Measurements from ENCODE around the gene CYB561D2.
A peak's percentile ranks its signal among the peaks of the same experiment; 100 is the strongest.
"Not testable (repeated sequence)": the region's sequence is repeated elsewhere in the genome, so short reads cannot be mapped to it uniquely, and the experiment has no call there.

The CYB561D2 gene, protein sequence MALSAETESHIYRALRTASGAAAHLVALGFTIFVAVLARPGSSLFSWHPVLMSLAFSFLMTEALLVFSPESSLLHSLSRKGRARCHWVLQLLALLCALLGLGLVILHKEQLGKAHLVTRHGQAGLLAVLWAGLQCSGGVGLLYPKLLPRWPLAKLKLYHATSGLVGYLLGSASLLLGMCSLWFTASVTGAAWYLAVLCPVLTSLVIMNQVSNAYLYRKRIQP

DNA sequence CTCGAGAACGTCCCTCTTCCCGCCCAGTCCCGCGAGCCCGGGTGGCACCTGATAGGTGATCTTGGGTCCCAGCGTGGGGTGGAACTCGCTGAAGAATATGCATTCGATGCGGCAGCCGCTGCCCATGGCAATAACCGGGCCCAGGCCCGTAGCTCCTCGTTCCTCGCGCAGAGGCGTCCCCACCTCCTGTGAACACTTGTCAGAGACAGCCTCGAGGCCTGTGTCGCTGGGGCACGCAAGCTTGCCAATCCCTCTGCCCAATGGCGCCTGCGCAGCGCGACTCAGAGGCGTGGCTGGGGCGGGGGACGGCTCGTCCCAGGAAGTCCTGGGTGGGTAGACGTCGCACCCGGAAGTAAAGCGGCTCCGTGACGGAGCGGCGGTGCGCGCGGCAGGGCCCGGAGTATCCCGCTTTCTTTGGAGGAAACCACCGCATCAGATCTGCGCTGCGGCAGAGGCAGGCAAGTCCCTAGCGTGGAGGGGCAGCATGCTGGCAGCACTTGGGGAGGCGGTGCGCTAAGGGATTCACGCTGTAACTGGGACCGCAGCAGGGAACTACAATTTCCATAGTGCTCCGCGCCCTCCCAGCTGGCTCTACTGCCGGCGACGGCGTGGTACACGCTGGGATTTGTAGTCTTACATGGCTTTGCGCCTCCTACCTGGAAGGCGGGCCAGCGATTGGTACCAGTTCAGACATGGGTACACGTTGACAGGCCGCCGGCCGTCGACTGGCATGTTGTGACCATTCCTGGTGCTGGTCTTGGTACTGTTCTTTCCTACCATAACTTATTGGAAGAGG lies at the start of gene CYB561D2, which contains the start of gene NPRL2:
CYB561D2 (plus strand) TSS at position 336 of the 796 bp plus-strand sequence. CDS start 572 bp downstream, outside the sequence.
NPRL2 (minus strand) TSS at position 249 of the 796 bp plus-strand sequence; CDS start at position 126, 123 bp downstream.
- DNase-seq (ENCODE audit: low spot score): peak; percentile 99
- Mint-ChIP-seq H3K4me1 (ENCODE audit: low read depth) (peaks cover 46% of the 10 kb centered on the region), H3K27ac (peak within 1 kb of the TSS; percentile 97), H3K9me3 (no peaks in the 10 kb centered on the region), H3K27me3 (ENCODE audit: low read depth) (no peaks in the 10 kb centered on the region), H3K36me3 (ENCODE audit: low read depth) (peaks cover 44% of the 10 kb centered on the region), H3K4me3 (peak within 1 kb of the TSS; percentile 93)

DNA sequence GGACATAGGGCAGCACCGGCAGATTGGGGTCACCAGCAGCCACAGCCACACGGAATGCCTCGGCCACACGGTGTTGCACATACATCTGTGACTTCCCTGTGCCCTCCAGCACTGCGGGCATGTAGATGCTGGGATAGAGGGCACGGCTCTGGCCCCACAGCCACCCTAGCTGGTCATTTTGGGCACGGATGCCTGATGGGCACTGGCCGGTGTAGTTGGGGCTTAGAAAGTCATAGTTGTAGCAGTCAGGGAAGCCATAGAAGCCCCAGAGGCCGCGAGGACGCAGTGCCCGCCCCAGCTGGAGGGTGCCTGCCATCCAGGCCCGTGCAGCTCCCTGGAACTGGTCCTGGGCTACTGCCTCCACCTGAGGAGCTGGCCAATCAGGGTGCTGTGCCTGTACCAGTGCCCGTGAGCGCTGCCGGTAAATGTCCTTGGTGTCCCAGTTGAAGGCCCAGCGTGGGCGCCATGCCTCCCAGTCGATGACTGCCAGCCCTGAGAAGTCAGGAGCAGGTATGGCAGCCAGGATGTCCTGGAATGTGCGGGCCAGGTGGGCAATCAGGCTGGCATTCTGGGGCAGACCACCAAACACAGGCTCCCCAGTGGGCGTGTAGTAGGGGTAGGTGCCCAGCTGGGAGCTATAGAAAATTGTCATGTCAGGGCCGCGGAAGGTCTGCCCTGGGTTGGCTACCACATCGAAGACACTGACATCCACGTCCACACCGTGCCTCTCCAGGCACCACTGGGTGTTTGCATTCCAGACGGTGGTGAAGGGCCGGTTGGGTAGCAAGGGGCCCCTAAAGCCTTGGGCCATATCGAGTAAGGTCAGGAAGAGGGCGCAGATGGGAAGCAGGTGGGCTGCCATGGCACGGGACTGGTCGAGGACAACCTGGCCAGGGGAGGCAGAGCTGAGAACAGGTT lies 48.3 kb upstream of the CYB561D2 start:
- no peak for DNase-seq (ENCODE audit: low spot score)
- H3K4me3 Mint-ChIP-seq: no peak overlapping the region
- peaks cover 20% of the 10 kb centered on the region for H3K4me1 Mint-ChIP-seq (ENCODE audit: low read depth)
- H3K9me3 Mint-ChIP-seq: no peaks in the 10 kb centered on the region
- no peaks in the 10 kb centered on the region for H3K27me3 Mint-ChIP-seq (ENCODE audit: low read depth)
- H3K27ac Mint-ChIP-seq: peak overlapping the region; percentile 45
- no peaks in the 10 kb centered on the region for H3K36me3 Mint-ChIP-seq (ENCODE audit: low read depth)

DNA sequence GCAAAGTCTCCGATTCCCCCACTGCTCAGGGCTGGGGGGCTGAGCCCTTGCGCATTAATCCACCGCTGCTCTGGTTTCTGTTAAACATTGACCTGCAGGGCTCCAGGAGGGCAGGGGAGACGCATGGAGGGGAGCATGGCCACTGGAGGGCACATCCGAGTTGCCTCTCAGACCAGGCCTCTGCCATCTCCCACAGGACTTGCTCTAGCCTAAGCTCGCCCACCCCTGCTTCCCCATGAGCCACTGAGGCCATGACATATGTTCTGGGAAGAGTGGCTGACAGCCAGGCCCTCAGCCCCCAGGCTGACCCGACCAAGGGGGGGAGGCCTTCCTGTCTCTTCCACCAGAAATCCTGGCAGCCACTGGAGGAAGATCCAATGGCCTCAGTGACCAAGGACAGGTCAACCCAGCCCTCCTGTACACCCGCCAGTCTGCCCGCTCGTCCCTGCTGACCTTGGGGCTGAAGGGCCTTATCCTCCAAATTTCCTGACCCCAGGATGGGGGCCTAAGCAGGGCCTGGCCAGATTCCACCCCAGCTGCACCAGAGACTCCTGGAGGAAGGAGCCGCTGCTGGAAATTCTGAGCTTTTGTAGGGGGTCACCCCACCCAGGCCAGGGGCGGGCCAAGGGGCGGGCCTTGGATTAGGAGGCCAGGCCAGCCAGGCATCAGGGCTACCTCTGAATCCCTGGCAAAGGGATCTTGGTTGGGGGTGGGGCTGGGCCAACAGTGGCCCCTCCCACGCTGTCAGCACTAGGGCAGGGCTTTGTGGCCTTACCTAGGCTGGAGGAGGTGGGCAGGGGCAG lies 47.4 kb upstream of the CYB561D2 start, which contains the start of gene HYAL1:
HYAL1 (minus strand) TSS at position 562 of the 803 bp plus-strand sequence. CDS start 618 bp downstream, outside the sequence.
- Mint-ChIP-seq H3K9me3 (no peaks in the 10 kb centered on the region), H3K4me1 (ENCODE audit: low read depth) (peaks cover 14% of the 10 kb centered on the region), H3K36me3 (ENCODE audit: low read depth) (no peaks in the 10 kb centered on the region), H3K4me3 (no peak within 1 kb of the TSS), H3K27ac (peak within 1 kb of the TSS; percentile 10), H3K27me3 (ENCODE audit: low read depth) (no peaks in the 10 kb centered on the region)
- no peak for DNase-seq (ENCODE audit: low spot score)

DNA sequence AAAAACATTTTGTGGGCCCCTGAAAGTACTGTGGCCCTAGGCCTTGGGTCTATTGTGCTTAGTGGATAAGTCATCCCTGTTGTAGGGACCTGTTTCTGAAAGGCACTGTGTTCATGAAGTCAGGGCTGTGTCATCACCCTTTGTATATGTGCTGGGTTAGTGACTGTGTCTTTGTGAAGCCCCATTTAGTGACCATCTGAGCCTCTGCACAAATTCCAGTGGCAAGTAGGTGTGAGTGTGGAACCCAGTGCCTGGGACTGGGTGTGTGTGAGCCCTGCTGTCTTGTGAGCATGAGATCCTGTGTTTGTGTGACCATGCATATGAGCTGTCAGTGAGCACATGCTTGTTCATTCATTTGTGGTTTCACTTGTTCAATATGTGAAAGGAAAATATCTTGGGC lies 46.1 kb upstream of the CYB561D2 start:
- DNase-seq (ENCODE audit: low spot score): no peak
- peaks cover 2% of the 10 kb centered on the region for H3K9me3 Mint-ChIP-seq
- H3K27me3 Mint-ChIP-seq (ENCODE audit: low read depth): no peaks in the 10 kb centered on the region
- H3K4me1 Mint-ChIP-seq (ENCODE audit: low read depth): peaks cover 13% of the 10 kb centered on the region
- H3K4me3 Mint-ChIP-seq: no peak overlapping the region
- H3K27ac Mint-ChIP-seq: no peak overlapping the region
- H3K36me3 Mint-ChIP-seq (ENCODE audit: low read depth): no peaks in the 10 kb centered on the region

DNA sequence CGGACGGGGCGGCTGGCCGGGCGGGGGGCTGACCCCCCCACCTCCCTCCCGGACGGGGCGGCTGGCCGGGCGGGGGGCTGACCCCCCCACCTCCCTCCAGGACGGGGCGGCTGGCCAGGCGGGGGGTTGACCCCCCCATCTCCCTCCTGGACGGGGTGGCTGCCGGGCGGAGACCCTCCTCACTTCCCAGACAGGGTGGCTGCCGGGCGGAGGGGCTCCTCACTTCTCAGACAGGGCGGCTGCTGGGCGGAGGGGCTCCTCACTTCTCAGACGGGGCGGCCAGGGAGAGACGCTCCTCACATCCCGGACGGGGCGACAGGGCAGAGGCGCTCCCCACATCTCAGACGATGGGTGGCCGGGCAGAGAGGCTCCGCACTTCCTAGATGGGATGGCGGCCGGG lies 38.6 kb upstream of the CYB561D2 start:
- not testable (repeated sequence) for H3K9me3 Mint-ChIP-seq; H3K27ac Mint-ChIP-seq; H3K27me3 Mint-ChIP-seq (ENCODE audit: low read depth); H3K36me3 Mint-ChIP-seq (ENCODE audit: low read depth); H3K4me3 Mint-ChIP-seq; DNase-seq (ENCODE audit: low spot score)
- peaks cover 11% of the 10 kb centered on the region for H3K4me1 Mint-ChIP-seq (ENCODE audit: low read depth)

DNA sequence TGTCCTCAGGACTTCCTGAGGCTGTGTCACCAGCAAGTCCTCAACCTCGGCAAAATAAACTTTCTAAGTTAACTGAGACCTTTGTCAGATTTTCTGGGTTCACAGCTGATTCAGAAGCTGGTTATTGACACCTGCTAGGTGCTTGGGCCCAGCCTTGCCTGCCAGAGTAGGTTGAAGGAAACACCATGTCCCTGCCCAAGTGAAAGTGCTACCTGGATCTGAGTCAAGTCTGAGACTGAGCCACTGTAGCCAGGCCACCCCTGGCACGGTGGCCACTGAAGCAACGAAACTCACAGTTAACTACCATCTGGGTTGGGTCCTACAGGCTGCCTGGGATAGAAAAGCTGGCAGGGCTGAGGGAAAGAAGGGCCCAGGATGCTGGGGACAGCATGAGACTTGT lies 36.3 kb upstream of the CYB561D2 start:
- Mint-ChIP-seq H3K27me3 (ENCODE audit: low read depth) (no peaks in the 10 kb centered on the region), H3K27ac (no peak overlapping the region), H3K9me3 (peaks cover 6% of the 10 kb centered on the region)

DNA sequence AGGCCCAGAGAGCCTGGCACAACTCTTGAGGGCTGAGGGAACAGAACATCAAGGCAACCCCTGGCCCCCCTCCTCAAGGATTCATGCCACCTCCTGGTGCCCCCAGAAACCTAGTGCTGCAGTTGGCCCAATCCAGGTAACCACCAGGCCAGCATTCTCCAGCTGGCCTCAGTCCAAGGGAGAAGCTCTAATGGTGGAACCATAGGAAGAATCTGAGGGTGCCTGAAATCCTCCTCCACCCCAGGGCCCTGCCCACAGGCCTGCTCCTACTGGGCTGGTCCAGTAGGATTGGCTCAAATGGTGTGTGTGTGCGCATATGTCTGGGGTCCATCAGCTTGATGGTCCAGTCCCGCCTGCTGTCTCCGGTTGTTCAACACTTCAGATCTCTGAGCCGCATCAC lies 35.8 kb upstream of the CYB561D2 start:
- DNase-seq (ENCODE audit: low spot score): no peak
- Mint-ChIP-seq H3K4me1 (ENCODE audit: low read depth) (peaks cover 20% of the 10 kb centered on the region), H3K36me3 (ENCODE audit: low read depth) (peaks cover 5% of the 10 kb centered on the region), H3K9me3 (peaks cover 2% of the 10 kb centered on the region), H3K4me3 (no peak overlapping the region), H3K27ac (no peak overlapping the region), H3K27me3 (ENCODE audit: low read depth) (no peaks in the 10 kb centered on the region)

More for the DNA sequence above, 36.3 kb upstream of the CYB561D2 start:
- peaks cover 18% of the 10 kb centered on the region for H3K4me1 Mint-ChIP-seq (ENCODE audit: low read depth)
- DNase-seq (ENCODE audit: low spot score): no peak
- H3K4me3 Mint-ChIP-seq: no peak overlapping the region
- H3K36me3 Mint-ChIP-seq (ENCODE audit: low read depth): peaks cover 7% of the 10 kb centered on the region

DNA sequence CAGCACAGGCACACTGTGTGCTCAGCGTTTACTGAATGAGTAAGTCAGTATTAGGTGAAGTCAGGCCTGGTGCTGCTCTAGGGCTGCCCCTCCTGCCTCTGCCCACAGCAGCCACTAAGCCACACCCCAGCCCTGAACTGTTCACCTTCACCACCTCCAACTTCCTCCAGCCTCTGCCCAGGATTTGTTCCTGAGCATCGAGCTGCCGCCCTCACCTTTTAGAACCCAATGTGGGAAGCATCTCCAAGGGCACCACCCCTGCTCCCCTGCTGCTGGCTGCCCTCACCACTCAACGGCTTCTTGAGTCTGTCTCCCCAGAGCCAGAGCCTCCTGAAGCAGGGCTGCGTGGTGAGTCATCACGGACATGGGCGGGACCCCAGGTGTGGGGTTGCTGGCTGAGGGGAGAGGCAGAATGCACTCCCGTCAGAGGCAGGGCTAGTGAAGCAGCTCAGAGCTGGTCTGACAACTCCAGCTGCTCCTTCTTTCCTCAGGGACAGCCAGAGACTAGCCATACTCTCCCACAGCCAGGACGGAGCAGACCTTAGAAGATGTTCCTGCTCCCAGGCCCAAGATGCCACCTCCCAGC lies 33.9 kb upstream of the CYB561D2 start:
- H3K4me3 Mint-ChIP-seq: peak overlapping the region; percentile 54
- H3K9me3 Mint-ChIP-seq: no peaks in the 10 kb centered on the region
- H3K27ac Mint-ChIP-seq: peak overlapping the region; percentile 83
- peaks cover 4% of the 10 kb centered on the region for H3K36me3 Mint-ChIP-seq (ENCODE audit: low read depth)
- H3K4me1 Mint-ChIP-seq (ENCODE audit: low read depth): peaks cover 26% of the 10 kb centered on the region
- no peak for DNase-seq (ENCODE audit: low spot score)
- no peaks in the 10 kb centered on the region for H3K27me3 Mint-ChIP-seq (ENCODE audit: low read depth)

DNA sequence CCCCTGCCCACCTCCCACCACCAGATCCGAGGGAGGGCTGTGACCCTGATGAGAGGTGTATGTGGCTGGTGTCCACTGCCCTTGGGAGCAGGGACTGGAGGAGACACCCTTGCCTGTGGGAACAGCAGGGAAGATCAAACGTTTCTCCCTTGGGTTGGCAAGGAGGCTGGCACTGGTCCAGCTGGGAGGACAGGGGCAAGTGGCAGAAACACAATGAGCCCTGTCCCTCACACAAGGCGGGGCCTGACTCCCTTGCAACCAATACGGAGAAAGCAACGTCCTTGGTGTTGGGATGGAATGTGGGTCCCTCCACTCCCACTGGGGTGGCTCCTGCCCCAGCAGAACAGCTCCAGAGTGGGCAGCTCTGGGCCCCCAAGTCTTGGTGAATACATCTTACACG lies 33.4 kb upstream of the CYB561D2 start:
- Mint-ChIP-seq H3K36me3 (ENCODE audit: low read depth) (peaks cover 4% of the 10 kb centered on the region), H3K4me1 (ENCODE audit: low read depth) (peaks cover 26% of the 10 kb centered on the region), H3K4me3 (no peak overlapping the region), H3K27me3 (ENCODE audit: low read depth) (no peaks in the 10 kb centered on the region), H3K9me3 (no peaks in the 10 kb centered on the region), H3K27ac (no peak overlapping the region)
- DNase-seq (ENCODE audit: low spot score): no peak

DNA sequence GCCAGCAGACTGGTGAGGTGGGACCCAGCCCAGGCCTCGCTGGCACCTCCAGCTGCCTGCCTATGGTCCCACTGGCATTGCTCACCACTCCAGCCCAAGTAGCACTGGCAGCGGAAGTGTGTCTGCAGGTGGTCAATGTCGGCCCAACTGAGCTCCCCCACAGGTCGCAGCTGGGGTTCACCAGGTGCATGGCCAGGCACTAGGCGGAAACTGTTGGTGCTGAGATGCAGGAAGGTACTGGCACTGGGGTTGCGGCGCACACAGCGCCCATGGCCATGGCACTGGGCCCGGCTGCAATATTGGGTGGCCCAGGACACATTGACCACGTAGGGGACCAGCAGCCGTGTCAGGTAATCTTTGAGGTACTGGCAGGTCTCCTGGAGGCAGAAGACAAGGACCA lies 32.5 kb upstream of the CYB561D2 start:
- no peak for DNase-seq (ENCODE audit: low spot score)
- Mint-ChIP-seq H3K4me1 (ENCODE audit: low read depth) (peaks cover 26% of the 10 kb centered on the region), H3K36me3 (ENCODE audit: low read depth) (peaks cover 4% of the 10 kb centered on the region), H3K4me3 (no peak overlapping the region), H3K27me3 (ENCODE audit: low read depth) (no peaks in the 10 kb centered on the region), H3K27ac (no peak overlapping the region), H3K9me3 (no peaks in the 10 kb centered on the region)

DNA sequence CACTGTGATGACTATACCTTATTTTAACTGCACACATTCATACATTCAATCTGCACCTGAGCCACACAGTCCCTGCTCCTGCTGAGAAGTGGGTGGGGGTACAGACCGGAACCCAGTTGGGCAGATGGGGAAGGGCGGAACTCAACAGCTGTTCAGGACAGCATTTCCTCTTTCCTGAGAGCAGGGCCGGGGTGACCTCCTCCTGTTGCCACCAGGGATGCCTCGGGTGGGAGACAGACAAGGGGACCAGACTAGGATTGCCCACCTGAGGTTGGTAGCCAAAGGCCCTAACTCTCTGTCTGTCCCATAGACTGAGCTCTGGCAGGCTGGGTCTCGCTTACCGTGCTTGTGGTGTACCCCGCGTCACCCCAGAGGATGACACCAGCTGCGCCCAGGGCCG lies 32.0 kb upstream of the CYB561D2 start:
- no peak for DNase-seq (ENCODE audit: low spot score)
- no peak overlapping the region for H3K27ac Mint-ChIP-seq
- no peaks in the 10 kb centered on the region for H3K27me3 Mint-ChIP-seq (ENCODE audit: low read depth)
- H3K4me1 Mint-ChIP-seq (ENCODE audit: low read depth): peaks cover 26% of the 10 kb centered on the region
- no peaks in the 10 kb centered on the region for H3K9me3 Mint-ChIP-seq
- H3K36me3 Mint-ChIP-seq (ENCODE audit: low read depth): peaks cover 4% of the 10 kb centered on the region
- no peak overlapping the region for H3K4me3 Mint-ChIP-seq

DNA sequence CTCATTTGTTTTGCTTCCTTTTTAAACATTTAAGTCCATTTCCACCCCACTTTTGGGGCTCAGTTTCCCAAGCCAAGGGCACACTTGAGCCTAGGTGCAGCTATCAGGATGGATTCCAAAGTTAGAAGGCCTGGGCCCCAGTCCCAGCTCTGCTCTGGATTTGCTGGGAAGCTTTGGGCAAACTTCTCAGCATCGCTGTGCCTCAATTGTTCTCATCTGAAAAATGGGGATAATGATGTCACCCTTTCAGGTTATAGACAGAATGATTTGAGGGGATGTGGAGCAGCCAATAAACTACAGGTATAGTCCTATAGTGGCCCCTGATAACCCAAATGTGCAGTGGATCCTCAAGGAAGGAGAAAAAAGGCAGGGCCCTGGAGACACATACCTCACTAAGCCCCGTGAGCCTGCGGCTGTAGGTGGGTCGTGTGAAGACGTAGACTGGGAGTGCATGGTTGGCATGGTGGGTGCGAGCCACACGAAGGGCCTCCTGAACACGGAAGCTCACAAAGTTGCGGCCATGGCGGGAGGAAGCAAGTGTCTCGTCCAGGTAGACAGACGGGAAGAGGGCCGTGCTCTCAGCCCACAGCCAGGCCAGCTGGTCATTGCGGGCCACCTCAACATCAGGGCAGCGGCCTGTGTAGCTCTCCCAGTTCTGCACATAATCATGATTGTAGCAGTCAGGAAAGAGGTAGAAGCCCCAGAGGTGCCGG lies 31.3 kb upstream of the CYB561D2 start:
- H3K4me3 Mint-ChIP-seq: peak overlapping the region; percentile 42
- H3K27me3 Mint-ChIP-seq (ENCODE audit: low read depth): no peaks in the 10 kb centered on the region
- no peaks in the 10 kb centered on the region for H3K9me3 Mint-ChIP-seq
- H3K36me3 Mint-ChIP-seq (ENCODE audit: low read depth): peaks cover 4% of the 10 kb centered on the region
- peaks cover 25% of the 10 kb centered on the region for H3K4me1 Mint-ChIP-seq (ENCODE audit: low read depth)
- H3K27ac Mint-ChIP-seq: no peak overlapping the region
- DNase-seq (ENCODE audit: low spot score): no peak
